ENCODE results near the gene ZFP57. TPM values are rescaled to one million over a fixed set of nuclear protein-coding genes. Genes with fewer than 3 reads are reported as not detected.
A peak's percentile ranks its signal among the peaks of the same experiment; 100 is the strongest.

ZFP57 gene
- total and polyA plus RNA-seq, 2 of the 13 experiments (the other 11 are each of a cell fraction or from before 2014, with no cell fraction given) = not detected

DNA sequence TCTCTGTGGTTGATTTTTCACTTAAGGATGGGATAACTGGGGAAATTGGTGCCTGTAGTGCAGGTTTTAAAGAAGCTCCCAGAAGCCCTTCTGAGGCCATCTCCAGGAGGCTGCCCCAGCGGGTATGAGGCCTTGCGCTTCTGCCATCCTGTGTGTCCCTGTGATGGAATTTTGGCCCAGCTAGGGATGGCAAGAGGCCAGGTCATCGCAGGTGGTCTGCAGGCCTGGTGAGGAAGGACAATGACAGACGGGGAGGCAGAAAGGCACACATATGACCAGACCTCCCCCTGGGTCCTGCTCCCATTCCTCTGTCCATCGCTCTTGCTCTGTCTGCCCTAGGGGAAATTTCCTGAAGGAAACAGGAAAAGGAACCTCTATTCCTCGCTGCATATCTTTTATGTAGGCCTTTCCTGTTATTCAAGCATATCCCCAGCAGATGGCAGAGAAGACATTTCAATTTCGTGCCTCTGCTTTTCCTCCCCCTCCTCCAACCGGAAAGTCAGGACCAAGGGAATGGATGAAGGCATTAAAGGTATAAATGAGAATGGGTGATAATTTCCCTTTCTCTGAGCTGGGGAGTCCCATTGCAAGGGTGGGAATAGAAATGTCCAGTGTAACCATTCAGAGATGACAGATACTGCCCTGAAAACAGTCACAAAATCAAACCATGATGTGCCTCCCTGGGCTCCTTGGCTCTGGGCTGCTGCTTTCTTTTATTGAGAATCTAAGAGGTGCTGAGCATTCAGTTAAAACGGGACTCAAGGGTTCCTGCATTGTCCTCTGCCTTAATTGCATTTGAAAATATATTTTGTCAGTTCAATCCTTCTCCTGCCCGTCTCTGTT lies 24.7 kb upstream of the ZFP57 start (continued):
- no peak for TF ChIP-seq SOX6 (IDR thresholded peaks at IDR 0.05)
- no peak for TF ChIP-seq SOX6 (CRISPR knock-in tag; IDR thresholded peaks at IDR 0.05)
- TF ChIP-seq PBX3 (CRISPR knock-in tag; IDR thresholded peaks at IDR 0.05; ENCODE audit: borderline replicate concordance) = no peak
- no peak for TF ChIP-seq ZNF33A (CRISPR knock-in tag; IDR thresholded peaks at IDR 0.05; ENCODE audit: borderline replicate concordance)
- TF ChIP-seq SMC3 (IDR thresholded peaks at IDR 0.05; ENCODE audit: low read length) = peak; percentile 81
- TF ChIP-seq TEAD3 (CRISPR knock-in tag; optimal IDR thresholded peaks at IDR 0.05; ENCODE audit: borderline replicate concordance) = peak; percentile 16

DNA sequence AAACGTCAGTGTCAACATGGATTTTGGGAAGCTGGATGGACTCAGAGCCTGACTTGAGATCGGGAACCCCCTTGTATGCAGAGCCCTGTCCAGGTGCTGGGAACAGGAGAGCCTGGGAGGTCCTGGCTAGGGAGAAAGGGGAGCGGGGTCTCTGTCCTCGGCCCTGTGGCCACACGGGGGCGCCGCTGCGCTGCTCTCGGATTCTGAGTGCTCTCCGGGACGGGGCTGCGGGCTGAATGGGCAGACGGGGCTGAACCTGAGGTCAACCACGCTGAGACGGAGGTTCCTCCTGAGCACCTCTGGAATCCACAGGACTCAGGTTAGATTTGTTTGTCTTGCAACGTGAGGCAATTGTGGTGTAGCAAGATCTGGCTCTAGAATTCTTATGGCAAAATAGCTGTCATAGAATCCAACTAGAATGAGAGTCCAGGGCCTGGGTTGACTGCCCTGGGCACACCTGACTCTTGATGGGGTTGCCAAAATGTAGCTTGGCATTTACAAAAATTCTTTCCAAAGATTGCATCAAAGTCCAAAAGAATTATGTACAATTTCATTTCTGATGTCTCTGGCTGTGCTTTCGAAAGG lies 21.7 kb upstream of the ZFP57 start:
- POLR2A ChIA-PET = no interaction called here
- Histone ChIP-seq H3K36me3 (replicated peaks in 1 of 2; ENCODE audit: control insufficient read depth in 1 of 2, insufficient read depth in 2 of 2, low read length in 2 of 2) (no peaks in the 10 kb centered on the region), H3K4me3 (replicated peaks in 1 of 3; ENCODE audit: insufficient read depth in 1 of 3, low read depth in 2 of 3, low read length in 3 of 3) (no peak overlapping the region), H3K4me2 (ENCODE audit: low read depth, low read length) (no peak overlapping the region), H3K4me1 (ENCODE audit: insufficient read depth, low read length) (peaks cover 10% of the 10 kb centered on the region), H4K20me1 (ENCODE audit: insufficient read depth, low read length) (no peaks in the 10 kb centered on the region), H3K9me3 (ENCODE audit: low read length) (no peaks in the 10 kb centered on the region), H3K79me2 (ENCODE audit: insufficient read depth, low read length) (no peaks in the 10 kb centered on the region), H3K9ac (ENCODE audit: insufficient read depth, low read depth, low read length) (no peak overlapping the region), H3K27me3 (ENCODE audit: control insufficient read depth in 1 of 2, insufficient read depth in 2 of 2, low read length in 2 of 2) (peaks cover 0 to 13% of the 10 kb centered on the region in 2 experiments; a peak in 2 of 5 replicates), H2AFZ (ENCODE audit: low read length) (no peak overlapping the region), H3K27ac (ENCODE audit: extremely low read length, insufficient read depth, low read length) (no peak overlapping the region)
- 14% methylated on average over 11 of the region's 17 CpGs for WGBS (ENCODE audit: low lambda C conversion rate)
- intact Hi-C loops (cut with micrococcal nuclease; ENCODE audit: unreplicated experiment) = loop anchor here (10.0 kb wide), 1 partner anchor 132 kb away; no protein-coding TSS in a partner anchor
- CTCF ChIA-PET (ENCODE audit: low intra/inter-chr PET ratio, low total read pairs) = interaction anchor here (1.6 kb wide), 1 partner anchor 51 kb away, joined by 6 read pairs; no protein-coding TSS in a partner anchor
- DNase-seq (ENCODE audit: low spot score) (peak; percentile 19), ATAC-seq (peak; percentile 94), FAIRE-seq (peak; percentile 39)
- in situ Hi-C loops (cut with HindIII; ENCODE audit: extremely low pct_ligation_motif_present, low pct_unique_long_range_greater_than_20kb) = no loop called here
- BruUV-seq (replicated peaks) = no TSS peak
- TF ChIP-seq NR2C2 (CRISPR knock-in tag; IDR thresholded peaks at IDR 0.05; ENCODE audit: borderline replicate concordance) = no peak
- no peak for TF ChIP-seq KDM1A (CRISPR knock-in tag; IDR thresholded peaks at IDR 0.05)
- no peak for TF ChIP-seq SNAI1 (CRISPR knock-in tag; IDR thresholded peaks at IDR 0.05; ENCODE audit: borderline replicate concordance)
- 0 out of 2 replicates have a peak, but pooled peaks have one; percentile 18 for TF ChIP-seq ZNF687 (CRISPR knock-in tag; IDR thresholded peaks at IDR 0.05)
- peak; percentile 100 for TF ChIP-seq ZNF20 (CRISPR knock-in tag; IDR thresholded peaks at IDR 0.05)
- no peak for TF ChIP-seq ZNF562 (CRISPR knock-in tag; IDR thresholded peaks at IDR 0.05; ENCODE audit: borderline replicate concordance)
- TF ChIP-seq CTCF (CRISPR knock-in tag; IDR thresholded peaks at IDR 0.05) = peak; percentile 77
